Heart left ventricle (tissue), 16 donors: Measurements from ENCODE around the gene PFKFB3. TPM values are rescaled to one million over a fixed set of nuclear protein-coding genes. Genes with fewer than 3 reads are reported as not detected.
A peak's percentile ranks its signal among the peaks of the same experiment; 100 is the strongest.
"Not testable (repeated sequence)": the region's sequence is repeated elsewhere in the genome, so short reads cannot be mapped to it uniquely, and the experiment has no call there.

Source experiments
- ATAC-seq, 4 donors: fragments of 200-7000 bp; cut with Tn5 transposase; one replicate each; pipeline ENCODE4 v1.9.1; 2020 to 2022; ENCODE audit warnings: moderate library complexity in 4 of 4, mild to moderate bottlenecking in 3 of 4, moderate number of reproducible peaks in 1 of 4
- DNase-seq, 5 donors: peaks; one replicate each; pipeline ENCODE4 v3.0.0-alpha.2; 2020
- H3K27ac ChIP-seq, 12 donors: fragments of 200-600 bp; sonication (generic) in 4 of 12; one replicate each; pipeline versions ENCODE4 v1.5.0 to v1.8.0; 2016 to 2022; ENCODE audit warnings: mild to moderate bottlenecking in 2 of 12
- H3K27me3 ChIP-seq, 9 donors: fragments of 200-600 bp; sonication (generic) in 2 of 9; one replicate each; pipeline versions ENCODE4 v1.5.1 to v1.8.0; 2016 to 2022; ENCODE audit warnings: mild to moderate bottlenecking in 3 of 9
- H3K36me3 ChIP-seq, 9 donors: fragments of 200-600 bp; sonication (generic) in 2 of 9; one replicate each; pipeline versions ENCODE4 v1.5.0 to v1.8.0; 2018 to 2022; ENCODE audit warnings: mild to moderate bottlenecking in 2 of 9
- H3K4me1 ChIP-seq, 12 donors: fragments of 200-600 bp; sonication (generic) in 4 of 12; one replicate each; pipeline versions ENCODE4 v1.5.0 to v1.8.0; 2016 to 2022; ENCODE audit warnings: mild to moderate bottlenecking in 3 of 12
- H3K4me3 ChIP-seq, 12 donors: fragments of 200-600 bp; sonication (generic) in 4 of 12; one replicate each; pipeline versions ENCODE4 v1.5.0 to v1.8.0; 2017 to 2022; ENCODE audit warnings: mild to moderate bottlenecking in 9 of 12, moderate library complexity in 4 of 12
- H3K9me3 ChIP-seq, 12 donors: fragments of 200-600 bp; sonication (generic) in 4 of 12; one replicate each; pipeline versions ENCODE4 v1.5.0 to v1.8.0; 2016 to 2022; ENCODE audit warnings: mild to moderate bottlenecking in 1 of 12
- CTCF ChIP-seq, 12 donors: fragments of 200-600 bp; sonication (generic) in 4 of 12; IDR thresholded peaks; one replicate each; pipeline versions ENCODE4 v1.5.0 to v1.8.0; 2018 to 2022; ENCODE audit warnings: antibody characterized with exemption in 12 of 12, mild to moderate bottlenecking in 5 of 12
- POLR2A ChIP-seq, 2 donors: fragments of 450-650 bp; IDR thresholded peaks; one replicate each; pipeline ENCODE4 v1.6.1; 2017; ENCODE audit warnings: antibody characterized with exemption in 2 of 2, mild to moderate bottlenecking in 2 of 2, moderate library complexity in 2 of 2
- WGBS, 4 donors: extraction: QIAGEN DNeasy Blood & Tissue Kit in 2 of 4; methylation state at CpG; one replicate each; pipeline versions ENCODE4 v1.1.5 to v1.1.7; 2013 to 2018; 5-methylcytosine and 5-hydroxymethylcytosine counted together
- intact Hi-C, 10 donors: fragments of 100-400 bp; cut with DNase I; formaldehyde crosslinking; loops; one replicate each; pipeline versions ENCODE4 v1.11.1 to v1.14.2; 2022
- polyA plus RNA-seq, 2 donors: library from polyadenylated mRNA; stranded (reverse); fragments of 200-250 nt; gene quantifications; one replicate each; pipeline ENCODE4 v1.2.3, GENCODE V29; 2013
- total RNA-seq, 9 donors: library from RNA; depleted of rRNA in 2 of 9; stranded (reverse); fragments of >200 nt in 2 of 9; fragmentation: NEBNext Ultra II Directional in 3 of 9; extraction: Animal tissue kit (Norgen Biotek cat#: 25700) in 3 of 9; gene quantifications; one replicate each; pipeline versions ENCODE4 v1.1.0 to v1.2.4, GENCODE V29; 2016 to 2023
- donor health status: ischemic (EF 13 %, LVEDD 7.1; RV severe dilation, severe dysfunction).
- donor health status: healthy with polysubstance abuse.
- donor health status: DM: no; HTN: yes; CAD: no.
- donor health status: DM: no; HTN: no; CAD: no.
- donor health status: ischemic (EF 25% LVEDD 6.9; RV normal size, moderate dysfunction).
- donor health status: ischemic (EF 25% LVEDD 5.7; RV mildly dilated, moderate dysfunction).
- donor health status: healthy.
- donor health status: DM: yes; HTN: yes; CAD: no.
- donor health status: ischemic (EF 35%, LVEDD 5.7; RV mildly dilated, moderate dysfunction).
- donor health status: nonischemic (EF 11% LVEDD 7.7; RV severe dilation, severe dysfunction).
- donor health status: DM: yes; HTN: yes; CAD: no.
- donor health status: PGD.
- donor health status: ischemic (EF 29% LVEDD 5.4; RV normal size, mild dysfunction).
- donor health status: nonischemic (EF 23%, LVEDD 6.1; RV moderate dilation, normal function).

PFKFB3 gene
- total and polyA plus RNA-seq, 11 donors: 6.2 to 53.1 (median 13.4) TPM

GRCh38 chr10:6191147-6191546 is 11.6 kb upstream of the PFKFB3 start:
- no peak for DNase-seq
- intact Hi-C loops: no loop called here
- TF ChIP-seq POLR2A (IDR thresholded peaks at IDR 0.05) (no peak), CTCF (IDR thresholded peaks at IDR 0.05) (no peak)
- WGBS, 4 donors: 72 to 82% (median 80%) methylated on average over 8 of the region's 8 CpGs
- peak overlapping the region in 4 of 12 donors; percentile 47 to 85 (median 72) for H3K27ac ChIP-seq
- H3K4me1 ChIP-seq: peaks cover 0 to 66% (median 14%) of the 10 kb centered on the region in 12 donors
- H3K4me3 ChIP-seq: no peak overlapping the region
- H3K9me3 ChIP-seq: no peaks in the 10 kb centered on the region
- ATAC-seq: no peak
- H3K27me3 ChIP-seq: no peaks in the 10 kb centered on the region
- no peaks in the 10 kb centered on the region for H3K36me3 ChIP-seq

GRCh38 chr10:6191569-6191968 is 11.2 kb upstream of the PFKFB3 start:
- TF ChIP-seq POLR2A (IDR thresholded peaks at IDR 0.05) (no peak), CTCF (IDR thresholded peaks at IDR 0.05) (no peak)
- no peak overlapping the region for H3K4me3 ChIP-seq
- 82 to 87% (median 85%) methylated on average over 19 of the region's 19 CpGs for WGBS, 4 donors
- H3K27me3 ChIP-seq: no peaks in the 10 kb centered on the region
- H3K36me3 ChIP-seq: no peaks in the 10 kb centered on the region
- intact Hi-C loops: no loop called here
- peaks cover 0 to 66% (median 14%) of the 10 kb centered on the region in 12 donors for H3K4me1 ChIP-seq
- no peaks in the 10 kb centered on the region for H3K9me3 ChIP-seq
- DNase-seq: peak in 1 of 5 donors; percentile 24
- ATAC-seq: no peak
- peak overlapping the region in 8 of 12 donors; percentile 25 to 85 (median 56) for H3K27ac ChIP-seq

GRCh38 chr10:6193342-6193741 is 9.4 kb upstream of the PFKFB3 start:
- H3K36me3 ChIP-seq, H3K27me3 ChIP-seq, H3K4me3 ChIP-seq, intact Hi-C loops, ATAC-seq, DNase-seq, H3K9me3 ChIP-seq: not testable (repeated sequence)
- H3K4me1 ChIP-seq: peaks cover 0 to 67% (median 11%) of the 10 kb centered on the region in 12 donors
- 96 to 99% (median 98%) methylated on average over 5 of the region's 5 CpGs for whole genome bisulfite sequencing, 4 donors
- peak overlapping the region in 1 of 12 donors; percentile 85 for H3K27ac ChIP-seq

GRCh38 chr10:6194311-6194710 is 8.4 kb upstream of the PFKFB3 start:
- Histone ChIP-seq H3K36me3 (no peaks in the 10 kb centered on the region), H3K27ac (peak overlapping the region in 1 of 12 donors; percentile 47), H3K4me3 (no peak overlapping the region), H3K9me3 (no peaks in the 10 kb centered on the region), H3K4me1 (peaks cover 0 to 69% (median 10%) of the 10 kb centered on the region in 12 donors), H3K27me3 (no peaks in the 10 kb centered on the region)
- WGBS, 4 donors: 96 to 100% (median 98%) methylated on average over 6 of the region's 6 CpGs
- intact Hi-C loops: no loop called here
- ATAC-seq (no peak), DNase-seq (no peak)
- TF ChIP-seq POLR2A (IDR thresholded peaks at IDR 0.05) (no peak), CTCF (IDR thresholded peaks at IDR 0.05) (no peak)

GRCh38 chr10:6195376-6195775 is 7.4 kb upstream of the PFKFB3 start:
- Histone ChIP-seq H3K4me1 (peaks cover 0 to 74% (median 10%) of the 10 kb centered on the region in 12 donors), H3K4me3 (no peak overlapping the region), H3K9me3 (no peaks in the 10 kb centered on the region), H3K36me3 (no peaks in the 10 kb centered on the region), H3K27me3 (no peaks in the 10 kb centered on the region), H3K27ac (peak overlapping the region in 10 of 12 donors; percentile 20 to 84 (median 46))
- intact Hi-C loops: no loop called here
- ATAC-seq (peak in 1 of 4 donors; percentile 2), DNase-seq (peak in 1 of 5 donors; percentile 34)
- WGBS, 4 donors: 81 to 89% (median 85%) methylated on average over 6 of the region's 6 CpGs
- TF ChIP-seq POLR2A (IDR thresholded peaks at IDR 0.05) (no peak), CTCF (IDR thresholded peaks at IDR 0.05) (no peak)
